ENCODE results near the gene NID1.

The NID1 gene

DNA sequence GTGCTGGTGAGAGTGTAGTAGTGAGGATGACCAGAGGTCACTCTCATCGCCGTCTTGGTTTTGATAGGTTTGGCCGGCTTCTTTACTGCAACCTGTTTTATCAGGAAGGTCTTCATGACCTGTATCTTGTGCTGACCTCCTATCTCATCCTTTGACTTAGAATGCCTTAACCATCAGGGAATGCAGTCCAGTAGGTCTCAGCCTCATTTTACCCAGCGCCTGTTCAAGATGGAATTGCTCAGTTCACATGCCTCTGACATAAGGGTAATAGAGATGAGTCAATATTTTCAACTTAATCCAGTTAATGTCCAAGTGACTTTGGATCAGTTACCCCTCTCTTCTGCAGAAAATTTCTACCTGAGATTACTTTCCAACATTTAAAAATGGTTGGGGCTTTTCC is 4.6 kb downstream of the NID1 start:
- DNase-seq (ENCODE audit: extremely low read depth, low read depth), result no peak
- TF ChIP-seq, protein P1, sequence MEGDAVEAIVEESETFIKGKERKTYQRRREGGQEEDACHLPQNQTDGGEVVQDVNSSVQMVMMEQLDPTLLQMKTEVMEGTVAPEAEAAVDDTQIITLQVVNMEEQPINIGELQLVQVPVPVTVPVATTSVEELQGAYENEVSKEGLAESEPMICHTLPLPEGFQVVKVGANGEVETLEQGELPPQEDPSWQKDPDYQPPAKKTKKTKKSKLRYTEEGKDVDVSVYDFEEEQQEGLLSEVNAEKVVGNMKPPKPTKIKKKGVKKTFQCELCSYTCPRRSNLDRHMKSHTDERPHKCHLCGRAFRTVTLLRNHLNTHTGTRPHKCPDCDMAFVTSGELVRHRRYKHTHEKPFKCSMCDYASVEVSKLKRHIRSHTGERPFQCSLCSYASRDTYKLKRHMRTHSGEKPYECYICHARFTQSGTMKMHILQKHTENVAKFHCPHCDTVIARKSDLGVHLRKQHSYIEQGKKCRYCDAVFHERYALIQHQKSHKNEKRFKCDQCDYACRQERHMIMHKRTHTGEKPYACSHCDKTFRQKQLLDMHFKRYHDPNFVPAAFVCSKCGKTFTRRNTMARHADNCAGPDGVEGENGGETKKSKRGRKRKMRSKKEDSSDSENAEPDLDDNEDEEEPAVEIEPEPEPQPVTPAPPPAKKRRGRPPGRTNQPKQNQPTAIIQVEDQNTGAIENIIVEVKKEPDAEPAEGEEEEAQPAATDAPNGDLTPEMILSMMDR (IDR thresholded peaks at IDR 0.05; ENCODE audit: low read depth, low read length), result no peak

DNA sequence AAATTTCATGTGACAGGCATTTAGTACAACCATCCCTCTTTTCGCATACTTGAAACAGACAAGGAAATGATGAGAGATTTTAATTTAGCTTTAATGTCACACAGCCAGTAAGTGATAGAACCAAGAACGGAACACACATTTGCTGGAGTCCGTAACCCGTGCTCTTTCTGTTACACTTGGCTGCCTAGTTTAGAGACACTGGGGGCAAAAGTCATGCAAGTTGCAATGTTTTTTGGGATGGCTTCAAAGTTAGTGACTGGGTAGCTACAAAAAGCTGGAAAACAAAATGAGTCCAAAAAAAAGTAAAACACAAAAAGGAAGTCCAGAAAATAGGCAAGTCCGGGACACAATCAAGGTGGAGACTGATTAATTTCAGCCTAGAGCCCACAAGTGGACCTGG is 5.9 kb downstream of the NID1 start:
- TF ChIP-seq, protein P1 (IDR thresholded peaks at IDR 0.05; ENCODE audit: low read depth, low read length), result no peak
- no peak for DNase-seq (ENCODE audit: extremely low read depth, low read depth)

DNA sequence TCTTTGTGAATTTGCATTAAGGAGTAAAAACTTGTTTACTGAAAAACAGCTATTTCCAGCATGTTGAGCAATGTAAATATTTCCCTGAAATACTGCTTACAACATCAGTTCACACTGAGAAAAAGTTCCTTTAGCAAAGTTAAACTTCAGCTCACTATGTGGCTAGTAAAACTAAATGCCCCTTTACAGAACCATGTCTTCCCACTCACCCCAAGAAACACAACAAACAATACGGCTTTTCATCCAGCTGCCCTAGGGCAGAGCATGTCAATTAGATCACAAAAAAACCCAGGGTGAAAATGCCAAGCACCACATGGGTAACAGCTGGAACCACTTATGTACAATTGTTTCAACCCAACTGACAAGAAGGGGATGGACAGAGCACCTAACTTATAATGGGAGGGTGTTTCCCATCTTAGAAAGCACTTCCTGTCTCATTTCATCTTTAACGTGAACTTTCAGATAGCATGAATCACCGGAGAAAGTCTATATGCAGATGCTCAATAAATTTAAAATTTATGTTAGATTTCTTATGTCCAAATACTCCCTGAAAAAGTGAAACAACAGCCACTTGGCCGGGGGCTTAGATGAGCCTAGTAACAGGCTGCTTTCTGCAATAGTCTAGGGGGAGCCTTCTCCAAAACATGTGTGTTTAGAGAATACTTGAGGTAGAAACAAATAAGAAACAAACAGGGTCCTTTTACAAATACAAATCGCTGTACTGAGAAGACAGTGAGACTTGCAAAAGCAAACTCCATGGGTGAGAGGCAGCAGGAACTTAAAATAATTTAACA is 6.6 kb downstream of the NID1 start:
- peak; percentile 59 for DNase-seq (ENCODE audit: extremely low read depth, low read depth)
- TF ChIP-seq, protein P1 (IDR thresholded peaks at IDR 0.05; ENCODE audit: low read depth, low read length), result no peak

DNA sequence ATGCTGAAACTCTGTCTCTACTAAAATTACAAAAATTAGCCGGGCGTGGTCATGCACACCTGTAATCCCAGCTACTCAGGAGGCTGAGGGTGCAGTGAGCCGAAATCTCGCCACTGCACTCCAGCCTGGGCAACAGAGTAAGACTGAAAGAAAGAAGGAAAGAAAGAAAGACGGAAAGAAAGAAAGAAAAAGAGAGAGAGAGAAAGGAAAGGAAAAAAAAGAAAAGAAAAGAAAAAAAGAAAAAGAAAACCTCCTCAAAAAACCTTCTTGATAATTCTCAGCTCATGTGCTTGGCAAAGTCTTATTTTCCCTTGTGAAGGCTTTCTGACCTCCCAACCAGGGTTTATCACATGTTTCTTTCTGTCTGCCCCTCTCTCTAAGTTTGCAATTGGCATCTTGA is 7.3 kb downstream of the NID1 start:
- TF ChIP-seq, protein P1 (IDR thresholded peaks at IDR 0.05; ENCODE audit: low read depth, low read length), result no peak
- no peak for DNase-seq (ENCODE audit: extremely low read depth, low read depth)

DNA sequence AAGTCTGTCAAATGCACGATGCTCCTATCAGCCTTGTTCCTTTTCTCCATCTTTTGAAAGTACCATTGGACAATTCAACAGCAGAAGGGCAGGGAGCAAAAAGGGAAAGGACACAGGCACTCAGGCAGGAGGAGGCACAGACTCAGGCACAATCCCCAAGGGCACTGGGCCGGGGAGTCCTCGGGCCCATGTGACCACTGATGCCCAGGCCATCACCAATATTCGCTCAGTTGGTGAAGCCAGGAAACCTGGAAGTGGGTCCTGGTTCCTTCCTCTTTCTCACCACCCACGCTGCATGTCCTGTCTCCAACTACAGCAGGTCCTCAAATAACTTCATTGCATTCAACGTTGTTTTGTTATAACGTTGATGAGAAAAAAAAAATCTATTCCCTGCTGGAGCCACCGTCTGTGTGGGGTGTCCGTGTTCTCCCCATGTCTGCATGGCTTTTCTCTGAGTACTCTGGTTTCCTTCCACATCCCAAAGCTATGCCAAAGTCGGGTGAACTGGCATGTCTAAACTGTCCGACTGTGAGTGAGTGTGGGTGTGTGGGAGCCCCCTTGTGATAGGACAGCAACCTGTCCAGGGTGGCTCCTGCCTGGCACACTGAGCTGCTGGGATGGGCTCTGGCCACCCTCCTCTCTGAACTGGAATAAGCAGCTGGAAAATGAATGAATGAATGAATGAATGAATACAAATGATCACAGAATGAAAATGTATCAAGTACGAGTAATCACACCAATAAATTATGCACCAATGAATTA is 12.5 kb downstream of the NID1 start:
- TF ChIP-seq, protein P1 (IDR thresholded peaks at IDR 0.05; ENCODE audit: low read depth, low read length), result no peak
- no peak for DNase-seq (ENCODE audit: extremely low read depth, low read depth)

DNA sequence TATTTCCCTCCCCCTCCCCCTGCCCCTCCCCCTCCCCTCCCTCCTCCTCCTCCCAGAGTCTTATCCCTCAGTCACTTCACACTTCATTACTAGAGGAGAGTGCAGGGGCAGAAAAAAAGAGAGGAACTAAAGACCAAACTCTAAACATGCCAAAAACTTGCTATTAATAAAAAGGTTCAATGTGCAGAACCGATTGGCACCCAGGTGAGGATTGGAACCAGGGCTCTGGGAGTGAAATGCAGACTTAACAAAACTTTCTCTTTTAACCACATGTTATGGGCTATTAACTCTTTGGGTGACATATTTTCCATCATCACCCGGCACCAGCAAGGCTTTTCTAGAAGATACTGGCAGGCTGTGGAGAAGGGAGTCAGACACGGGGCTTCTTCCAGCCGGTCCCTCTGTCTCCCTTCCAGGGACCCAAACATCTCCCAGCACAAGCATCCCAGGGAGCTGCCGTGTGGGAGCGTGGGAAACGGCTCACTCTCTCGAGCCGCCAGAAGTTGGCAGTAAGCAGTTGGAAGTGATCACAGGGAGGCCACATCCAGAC is 13.6 kb downstream of the NID1 start:
- no peak for DNase-seq (ENCODE audit: extremely low read depth, low read depth)

More for the DNA sequence above, 13.6 kb downstream of the NID1 start:
- TF ChIP-seq, protein P1 (IDR thresholded peaks at IDR 0.05; ENCODE audit: low read depth, low read length), result no peak
